DOHH2 (cell line): ENCODE results near the gene ZNF473.
"Not testable (repeated sequence)": the region's sequence is repeated elsewhere in the genome, so short reads cannot be mapped to it uniquely, and the experiment has no call there.

Experiments used
- EZH2phosphoT487 ChIP-seq: fragments of 200-600 bp; sonication (generic); IDR thresholded peaks from 2 replicates; pipeline ENCODE4 v1.6.1; 2017; ENCODE audit warnings: borderline replicate concordance, mild to moderate bottlenecking, antibody characterized with exemption, low read length, moderate library complexity, mixed read lengths
- TF ChIP-seq, protein P1 (sequence below): fragments of 200-600 bp; sonication (generic); IDR thresholded peaks from one replicate; pipeline ENCODE4 v1.5.1; 2014; ENCODE audit warnings: antibody characterized with exemption, mild to moderate bottlenecking, low read depth, low read length; ENCODE audit not compliant: poor library complexity, severe bottlenecking

- TF ChIP-seq, protein P1, sequence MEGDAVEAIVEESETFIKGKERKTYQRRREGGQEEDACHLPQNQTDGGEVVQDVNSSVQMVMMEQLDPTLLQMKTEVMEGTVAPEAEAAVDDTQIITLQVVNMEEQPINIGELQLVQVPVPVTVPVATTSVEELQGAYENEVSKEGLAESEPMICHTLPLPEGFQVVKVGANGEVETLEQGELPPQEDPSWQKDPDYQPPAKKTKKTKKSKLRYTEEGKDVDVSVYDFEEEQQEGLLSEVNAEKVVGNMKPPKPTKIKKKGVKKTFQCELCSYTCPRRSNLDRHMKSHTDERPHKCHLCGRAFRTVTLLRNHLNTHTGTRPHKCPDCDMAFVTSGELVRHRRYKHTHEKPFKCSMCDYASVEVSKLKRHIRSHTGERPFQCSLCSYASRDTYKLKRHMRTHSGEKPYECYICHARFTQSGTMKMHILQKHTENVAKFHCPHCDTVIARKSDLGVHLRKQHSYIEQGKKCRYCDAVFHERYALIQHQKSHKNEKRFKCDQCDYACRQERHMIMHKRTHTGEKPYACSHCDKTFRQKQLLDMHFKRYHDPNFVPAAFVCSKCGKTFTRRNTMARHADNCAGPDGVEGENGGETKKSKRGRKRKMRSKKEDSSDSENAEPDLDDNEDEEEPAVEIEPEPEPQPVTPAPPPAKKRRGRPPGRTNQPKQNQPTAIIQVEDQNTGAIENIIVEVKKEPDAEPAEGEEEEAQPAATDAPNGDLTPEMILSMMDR: not testable (repeated sequence)
- TF ChIP-seq EZH2phosphoT487: not testable (repeated sequence)
Measured at GRCh38 chr19:50079014-50079413, 53.2 kb downstream of the ZNF473 start.
